Measurements from ENCODE around the gene ELAVL2.

Gene ELAVL2

DNA sequence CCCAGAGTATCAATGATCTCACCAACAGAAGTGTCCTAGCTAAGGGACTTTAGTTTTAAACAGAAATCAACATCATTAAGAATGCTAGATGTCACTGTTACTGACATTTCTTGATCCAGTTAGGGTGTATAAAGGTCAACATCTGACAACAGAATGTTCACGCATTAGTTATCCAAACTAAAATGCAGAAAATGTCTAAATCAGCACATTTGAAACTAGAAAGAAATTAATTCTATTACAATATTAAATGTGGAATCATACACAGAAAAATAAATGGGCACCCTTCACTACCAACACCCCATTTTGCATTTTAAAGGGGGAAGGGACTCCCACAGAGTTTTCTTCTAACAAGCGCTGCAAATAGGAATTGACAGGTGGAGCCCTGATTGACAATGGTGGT lies 24.5 kb downstream of the ELAVL2 start:
- no peak for DNase-seq (ENCODE audit: extremely low read depth, low read depth)
- TF ChIP-seq, protein P1, sequence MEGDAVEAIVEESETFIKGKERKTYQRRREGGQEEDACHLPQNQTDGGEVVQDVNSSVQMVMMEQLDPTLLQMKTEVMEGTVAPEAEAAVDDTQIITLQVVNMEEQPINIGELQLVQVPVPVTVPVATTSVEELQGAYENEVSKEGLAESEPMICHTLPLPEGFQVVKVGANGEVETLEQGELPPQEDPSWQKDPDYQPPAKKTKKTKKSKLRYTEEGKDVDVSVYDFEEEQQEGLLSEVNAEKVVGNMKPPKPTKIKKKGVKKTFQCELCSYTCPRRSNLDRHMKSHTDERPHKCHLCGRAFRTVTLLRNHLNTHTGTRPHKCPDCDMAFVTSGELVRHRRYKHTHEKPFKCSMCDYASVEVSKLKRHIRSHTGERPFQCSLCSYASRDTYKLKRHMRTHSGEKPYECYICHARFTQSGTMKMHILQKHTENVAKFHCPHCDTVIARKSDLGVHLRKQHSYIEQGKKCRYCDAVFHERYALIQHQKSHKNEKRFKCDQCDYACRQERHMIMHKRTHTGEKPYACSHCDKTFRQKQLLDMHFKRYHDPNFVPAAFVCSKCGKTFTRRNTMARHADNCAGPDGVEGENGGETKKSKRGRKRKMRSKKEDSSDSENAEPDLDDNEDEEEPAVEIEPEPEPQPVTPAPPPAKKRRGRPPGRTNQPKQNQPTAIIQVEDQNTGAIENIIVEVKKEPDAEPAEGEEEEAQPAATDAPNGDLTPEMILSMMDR (IDR thresholded peaks at IDR 0.05; ENCODE audit: low read depth, low read length, missing control alignments): no peak
- H3K4me3 ChIP-seq (replicated peaks; ENCODE audit: low read depth, low read length): no peak overlapping the region

DNA sequence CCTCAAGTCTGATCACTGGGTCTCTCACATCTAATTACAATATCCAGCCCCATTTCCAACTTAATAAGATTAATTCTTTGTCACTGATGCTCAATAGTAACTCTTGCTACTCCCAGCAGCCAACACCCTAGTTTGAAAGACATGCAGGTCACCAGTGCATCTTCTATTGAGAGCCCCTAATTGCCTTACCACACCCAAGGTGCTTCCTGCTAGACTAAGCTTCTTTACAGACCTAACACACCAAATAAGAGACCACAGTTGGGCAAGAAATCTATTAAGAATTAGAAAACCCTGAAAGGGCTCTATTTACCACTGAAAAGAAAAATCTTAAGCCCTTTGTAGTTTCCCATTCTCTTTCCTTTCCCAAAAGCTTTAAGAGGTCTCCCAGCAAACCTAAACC lies 26.5 kb downstream of the ELAVL2 start:
- H3K4me3 ChIP-seq (replicated peaks; ENCODE audit: low read depth, low read length): no peak overlapping the region
- no peak for DNase-seq (ENCODE audit: extremely low read depth, low read depth)
- TF ChIP-seq, protein P1 (IDR thresholded peaks at IDR 0.05; ENCODE audit: low read depth, low read length, missing control alignments): no peak

DNA sequence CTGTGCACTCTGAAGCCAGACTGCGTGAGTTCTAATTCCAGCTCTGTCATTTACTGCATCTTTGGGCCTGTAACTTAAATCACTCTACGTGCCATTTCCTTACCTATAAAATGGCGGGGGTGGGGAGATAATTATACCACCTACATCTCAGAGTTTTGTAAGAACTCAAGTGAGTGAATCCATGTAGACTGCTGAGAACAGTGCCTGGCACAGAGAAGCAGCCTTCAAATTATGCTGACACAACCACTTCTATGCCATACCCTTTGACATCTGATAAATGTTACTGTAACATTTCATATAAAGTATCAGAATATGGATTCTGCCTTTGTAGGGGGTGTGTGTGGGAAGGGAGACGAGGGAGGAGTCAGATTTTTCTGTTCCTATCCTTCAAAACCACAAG lies 27.7 kb downstream of the ELAVL2 start:
- DNase-seq (ENCODE audit: extremely low read depth, low read depth): no peak
- TF ChIP-seq, protein P1 (IDR thresholded peaks at IDR 0.05; ENCODE audit: low read depth, low read length, missing control alignments): no peak
- H3K4me3 ChIP-seq (replicated peaks; ENCODE audit: low read depth, low read length): no peak overlapping the region

DNA sequence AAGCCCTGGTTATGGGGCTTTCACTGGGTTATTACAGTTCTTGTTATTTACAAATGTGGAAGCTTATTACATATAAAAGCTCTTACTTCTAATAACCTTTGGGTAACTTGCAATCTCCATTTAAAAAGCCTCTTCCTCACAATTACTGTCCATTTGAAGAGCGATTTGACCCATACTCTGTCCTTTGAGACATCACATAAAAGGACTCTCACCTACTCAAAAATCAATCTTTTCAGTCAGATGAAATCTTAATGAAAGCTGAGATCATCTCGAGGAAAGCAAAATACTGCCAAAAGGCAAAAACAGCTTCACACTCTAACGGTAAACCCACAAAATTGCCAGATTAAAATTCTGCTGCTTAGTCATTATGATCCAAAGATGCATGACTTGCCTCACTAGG lies 29.8 kb downstream of the ELAVL2 start:
- no peak overlapping the region for H3K4me3 ChIP-seq (replicated peaks; ENCODE audit: low read depth, low read length)
- TF ChIP-seq, protein P1 (IDR thresholded peaks at IDR 0.05; ENCODE audit: low read depth, low read length, missing control alignments): no peak
- no peak for DNase-seq (ENCODE audit: extremely low read depth, low read depth)

DNA sequence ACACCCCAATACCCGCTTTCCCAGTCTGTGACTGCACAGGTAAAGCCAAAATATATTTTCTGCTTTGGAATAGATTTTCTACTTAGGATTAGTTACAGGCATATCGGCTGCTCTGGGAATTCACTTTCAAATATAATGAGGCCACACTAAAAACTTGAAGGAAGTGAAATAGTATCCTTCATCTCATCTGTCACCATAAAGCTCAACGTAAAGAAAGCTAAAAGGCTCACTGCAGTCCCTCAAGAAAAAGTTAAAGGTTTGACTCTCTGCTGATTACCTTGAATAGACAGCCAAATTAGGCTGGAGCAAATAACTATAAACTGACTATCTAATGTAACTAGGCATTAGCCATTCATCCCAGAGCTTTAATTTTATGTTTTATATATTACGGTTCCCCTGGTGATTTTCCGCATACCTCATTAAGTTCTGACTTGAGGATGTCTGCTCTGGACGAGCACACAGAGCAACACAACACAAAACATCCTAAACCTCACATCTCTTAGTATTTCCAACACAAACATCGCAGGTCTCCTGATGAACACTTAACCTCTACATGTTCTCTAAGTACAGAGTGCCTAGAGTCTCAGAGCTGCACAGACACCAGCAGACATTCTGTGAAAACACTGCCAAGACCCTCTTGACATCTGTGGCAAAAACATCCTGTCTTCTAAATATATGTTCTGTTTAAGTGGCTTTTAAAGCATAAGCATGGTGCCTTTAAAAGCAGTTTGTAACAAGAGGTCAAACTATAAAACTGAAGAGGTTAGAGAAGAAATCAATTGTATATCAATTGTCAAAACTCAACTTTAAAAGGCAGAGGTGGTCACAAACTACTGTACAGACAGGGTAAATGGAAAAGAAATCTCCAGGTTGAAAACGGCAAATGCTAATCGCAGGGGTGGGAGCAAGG lies 35.4 kb downstream of the ELAVL2 start:
- H3K4me3 ChIP-seq (replicated peaks; ENCODE audit: low read depth, low read length): no peak overlapping the region
- DNase-seq (ENCODE audit: extremely low read depth, low read depth): no peak
- TF ChIP-seq, protein P1 (IDR thresholded peaks at IDR 0.05; ENCODE audit: low read depth, low read length, missing control alignments): no peak

DNA sequence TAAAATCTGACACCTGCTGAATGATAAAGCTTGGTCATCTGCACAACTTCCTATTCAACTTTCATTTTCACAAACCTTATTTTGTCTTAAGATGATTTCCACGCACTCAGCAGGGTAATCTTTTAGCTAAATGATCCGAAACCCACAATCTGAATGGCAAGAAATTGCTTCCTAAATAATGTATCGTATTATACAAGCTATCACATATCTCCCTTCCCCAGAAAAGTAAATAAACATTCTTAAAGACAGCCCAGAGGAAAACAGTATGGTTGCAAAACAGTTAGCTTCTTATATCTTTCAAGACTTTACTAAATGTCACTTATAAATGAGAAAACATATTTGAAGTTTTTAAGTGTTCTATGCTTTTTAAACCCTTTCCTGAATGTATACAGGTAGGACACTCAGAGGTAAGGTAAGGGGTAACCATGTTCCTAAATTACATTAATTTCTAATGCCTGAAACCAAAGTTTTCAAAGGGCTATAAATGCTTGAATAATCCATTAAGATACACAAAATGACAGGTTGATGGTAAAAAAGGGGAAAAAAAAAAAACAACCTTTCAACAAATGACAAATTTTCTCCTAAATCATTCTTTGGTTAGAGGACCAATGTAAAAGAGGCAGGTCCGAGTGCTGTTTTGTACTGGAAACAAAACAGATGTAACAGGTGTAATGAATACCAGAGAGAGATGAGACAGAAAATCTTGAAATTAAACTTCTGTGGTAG lies 36.3 kb downstream of the ELAVL2 start:
- TF ChIP-seq, protein P1 (IDR thresholded peaks at IDR 0.05; ENCODE audit: low read depth, low read length, missing control alignments): no peak
- no peak overlapping the region for H3K4me3 ChIP-seq (replicated peaks; ENCODE audit: low read depth, low read length)
- DNase-seq (ENCODE audit: extremely low read depth, low read depth): no peak
